ENCODE results near the gene CELF5.
"Not testable (repeated sequence)": the region's sequence is repeated elsewhere in the genome, so short reads cannot be mapped to it uniquely, and the experiment has no call there.

The CELF5 gene

DNA sequence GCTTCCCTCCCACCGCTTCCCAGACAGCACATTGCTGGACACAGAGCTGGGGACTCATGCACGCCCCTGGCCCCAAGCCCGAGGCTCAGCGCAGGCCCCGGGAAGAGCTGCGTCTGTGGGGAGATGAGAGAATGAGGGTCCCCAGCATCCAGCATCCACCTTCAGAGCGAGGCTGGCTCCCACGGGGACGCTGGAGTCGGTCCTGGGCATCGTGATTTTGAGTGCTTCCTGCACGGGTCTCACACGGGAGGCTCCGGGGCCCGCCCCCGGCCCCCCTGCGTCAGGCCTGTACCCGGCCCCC is 34.0 kb upstream of the CELF5 start:
- no peak for DNase-seq (ENCODE audit: low read depth, low spot score)

DNA sequence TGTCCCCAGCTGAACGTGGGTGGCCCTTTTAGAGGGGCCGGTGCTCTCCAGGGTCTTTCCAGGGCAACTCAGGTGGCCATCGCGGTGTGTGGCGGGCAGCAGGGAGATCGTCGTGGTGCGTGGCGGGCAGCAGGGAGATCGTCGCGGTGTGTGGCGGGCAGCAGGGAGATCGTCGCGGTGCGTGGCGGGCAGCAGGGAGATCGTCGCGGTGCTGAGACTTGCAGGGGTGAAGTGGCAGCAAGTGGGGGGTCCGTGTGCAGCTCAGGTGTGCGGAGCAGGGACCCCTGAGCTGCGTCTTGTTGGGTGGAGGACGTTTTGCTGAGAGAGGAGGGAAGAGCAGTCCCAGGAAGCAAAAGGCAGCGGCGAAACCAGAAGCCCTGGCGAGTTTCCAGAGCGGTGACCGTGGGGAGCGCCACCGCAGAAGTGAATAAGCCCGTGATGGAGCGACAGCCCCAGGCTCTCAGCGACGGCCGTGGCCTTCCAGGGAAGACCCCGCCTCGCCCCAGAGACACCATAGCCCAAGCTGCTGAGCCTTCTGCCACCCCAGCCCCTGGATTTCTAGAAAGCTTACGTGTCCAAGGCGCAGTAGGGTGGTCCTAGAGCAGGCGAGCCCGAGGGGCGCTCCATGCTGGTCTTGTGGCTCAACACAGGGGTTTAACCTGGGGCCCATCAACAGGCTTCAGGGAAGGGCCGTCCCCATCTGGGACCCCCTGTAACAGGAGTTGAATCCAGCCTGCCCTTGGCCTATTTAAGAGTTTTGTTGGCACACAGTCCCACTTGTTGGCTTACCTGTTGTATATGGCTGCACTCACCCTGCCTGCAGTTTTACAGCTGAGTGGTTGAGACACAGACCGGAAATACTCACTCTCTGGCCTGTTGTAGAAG is 33.3 kb upstream of the CELF5 start:
- DNase-seq (ENCODE audit: low read depth, low spot score), result no peak

DNA sequence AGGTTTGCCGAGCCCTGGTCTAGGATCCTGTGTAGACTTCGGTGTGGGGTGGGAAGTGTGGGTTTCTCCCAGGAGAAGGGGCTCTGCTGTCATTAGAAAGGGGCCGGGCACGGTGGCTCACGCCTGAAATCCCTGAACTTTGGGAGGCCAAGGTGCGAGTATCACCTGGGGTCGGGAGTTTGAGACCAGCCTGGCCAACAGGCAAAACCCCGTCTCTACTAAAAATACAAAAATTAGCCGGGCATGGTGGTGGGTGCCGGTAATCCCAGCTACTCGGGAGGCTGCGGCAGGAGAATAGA is 32.7 kb upstream of the CELF5 start:
- DNase-seq (ENCODE audit: low read depth, low spot score), result not testable (repeated sequence)

DNA sequence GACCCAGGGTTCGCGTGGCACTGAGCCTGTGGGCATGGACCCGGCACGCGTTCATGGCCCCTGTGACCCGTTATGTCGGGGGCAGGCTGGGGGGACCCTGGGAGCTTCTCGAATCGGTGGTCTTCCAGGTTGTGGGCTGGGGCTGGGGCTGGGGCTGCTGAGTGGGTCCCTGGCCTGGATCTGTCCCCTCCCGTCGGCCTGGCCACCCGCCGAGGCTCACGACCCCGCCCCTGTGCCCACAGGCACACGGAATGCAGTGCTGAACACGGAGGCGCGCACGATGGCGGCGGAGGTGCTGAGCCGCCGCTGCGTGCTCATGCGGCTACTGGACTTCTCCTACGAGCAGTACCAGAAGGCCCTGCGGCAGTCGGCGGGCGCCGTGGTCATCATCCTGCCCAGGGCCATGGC is 32.2 kb upstream of the CELF5 start:
- no peak for DNase-seq (ENCODE audit: low read depth, low spot score)

DNA sequence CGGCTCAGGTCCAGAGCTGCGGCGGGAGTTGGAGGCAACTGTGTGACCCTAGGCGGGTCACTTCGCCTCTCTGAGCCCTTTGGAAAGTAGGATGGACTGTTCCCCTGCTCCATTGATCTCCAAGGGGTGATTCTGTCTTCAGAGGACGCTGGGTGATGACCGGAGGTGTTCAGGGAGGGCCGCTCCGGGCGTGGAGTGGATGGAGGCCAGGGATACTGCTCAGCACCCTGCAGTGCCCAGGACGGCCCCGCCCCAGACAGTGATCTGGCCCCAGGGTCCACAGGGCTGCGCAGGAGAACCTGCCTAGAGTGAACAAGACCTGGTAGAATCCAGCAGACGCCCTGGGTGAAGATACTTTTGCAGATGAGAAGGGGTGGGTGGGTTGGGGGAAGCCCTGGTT is 31.8 kb upstream of the CELF5 start:
- DNase-seq (ENCODE audit: low read depth, low spot score), result no peak

DNA sequence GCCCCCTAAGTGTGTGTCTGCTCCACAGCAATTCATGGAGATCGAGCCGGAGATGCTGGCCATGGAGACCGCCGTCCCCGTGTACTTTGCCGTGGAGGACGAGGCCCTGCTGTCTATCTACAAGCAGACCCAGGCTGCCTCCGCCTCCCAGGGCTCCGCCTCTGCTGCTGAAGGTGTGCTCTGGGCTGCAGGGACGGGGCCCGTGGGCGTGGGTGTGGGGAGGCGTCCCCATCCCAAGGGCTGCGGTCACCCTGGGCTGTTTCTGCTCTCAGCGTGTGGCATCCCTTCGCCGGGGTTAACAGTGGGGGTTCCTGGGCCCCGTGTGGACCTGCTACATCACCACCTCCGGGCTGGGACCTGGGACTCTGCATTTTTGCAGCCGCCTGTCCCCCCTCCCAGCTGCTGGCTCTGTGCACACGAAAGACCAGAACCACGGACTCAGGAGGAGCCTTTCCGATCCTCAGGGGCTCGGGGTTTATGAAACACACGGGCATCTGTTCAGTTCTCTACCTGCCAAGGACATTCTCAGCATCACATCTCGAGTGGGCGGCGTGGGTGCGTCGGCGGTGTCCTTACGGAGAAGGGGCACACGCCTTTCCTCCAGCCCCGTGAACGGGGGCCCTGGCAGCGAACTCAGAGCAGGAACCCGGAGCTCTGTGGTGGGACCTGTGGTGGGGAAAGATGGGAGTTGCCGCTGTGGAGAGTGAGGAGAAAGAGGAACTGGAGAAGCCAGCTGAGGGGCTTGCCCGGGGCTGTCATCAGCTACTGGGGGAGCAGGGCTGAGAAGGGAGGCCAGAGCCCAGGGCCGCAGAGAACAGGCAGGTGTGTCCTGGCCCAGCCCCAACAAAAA is 31.0 kb upstream of the CELF5 start:
- no peak for DNase-seq (ENCODE audit: low read depth, low spot score)

DNA sequence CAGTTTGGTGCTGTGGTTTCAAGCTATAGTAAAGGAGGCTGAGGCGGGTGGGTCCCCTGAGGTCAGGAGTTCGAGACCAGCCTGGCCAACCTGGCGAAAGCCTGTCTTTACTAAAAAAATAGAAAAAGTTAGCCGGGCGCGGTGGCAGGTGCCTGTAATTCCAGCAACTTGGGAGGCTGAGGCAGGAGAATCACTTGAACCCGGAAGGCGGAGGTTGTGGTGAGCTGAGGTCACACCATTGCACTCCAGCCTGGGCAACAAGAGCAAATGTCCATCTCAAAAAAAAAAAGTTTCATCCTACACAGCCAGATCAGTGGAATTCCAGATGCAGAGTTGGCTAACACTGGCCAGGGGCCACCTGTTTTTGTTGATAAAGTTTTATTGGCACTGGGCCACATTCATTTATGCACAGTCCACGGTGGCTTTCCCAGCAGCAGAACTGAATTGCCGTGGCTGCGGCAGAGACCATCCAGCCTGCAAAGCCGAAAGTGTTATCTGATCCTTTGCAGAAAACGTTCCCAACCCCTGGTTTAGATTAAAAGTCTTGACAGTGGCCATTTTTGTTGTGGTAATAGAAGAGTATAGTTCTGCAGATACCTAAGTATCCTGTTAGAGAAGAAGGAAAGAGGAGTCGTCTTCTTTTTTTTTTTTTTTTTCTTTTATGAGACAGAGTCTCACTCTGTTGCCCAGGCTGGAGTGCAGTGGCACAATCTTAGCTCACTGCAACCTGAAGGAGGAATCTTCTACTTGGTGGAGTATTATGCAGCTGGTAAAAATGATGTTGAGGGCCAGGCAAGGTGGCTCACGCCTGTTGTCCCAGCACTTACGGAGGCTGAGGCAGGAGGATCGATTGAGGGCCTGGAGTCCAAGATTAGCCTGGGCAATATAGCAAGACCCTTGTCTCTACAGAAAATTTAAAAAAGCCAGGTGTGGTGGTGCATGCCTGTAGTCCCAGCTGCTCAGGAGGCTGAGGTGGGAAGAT is 30.1 kb upstream of the CELF5 start:
- DNase-seq (ENCODE audit: low read depth, low spot score), result no peak

DNA sequence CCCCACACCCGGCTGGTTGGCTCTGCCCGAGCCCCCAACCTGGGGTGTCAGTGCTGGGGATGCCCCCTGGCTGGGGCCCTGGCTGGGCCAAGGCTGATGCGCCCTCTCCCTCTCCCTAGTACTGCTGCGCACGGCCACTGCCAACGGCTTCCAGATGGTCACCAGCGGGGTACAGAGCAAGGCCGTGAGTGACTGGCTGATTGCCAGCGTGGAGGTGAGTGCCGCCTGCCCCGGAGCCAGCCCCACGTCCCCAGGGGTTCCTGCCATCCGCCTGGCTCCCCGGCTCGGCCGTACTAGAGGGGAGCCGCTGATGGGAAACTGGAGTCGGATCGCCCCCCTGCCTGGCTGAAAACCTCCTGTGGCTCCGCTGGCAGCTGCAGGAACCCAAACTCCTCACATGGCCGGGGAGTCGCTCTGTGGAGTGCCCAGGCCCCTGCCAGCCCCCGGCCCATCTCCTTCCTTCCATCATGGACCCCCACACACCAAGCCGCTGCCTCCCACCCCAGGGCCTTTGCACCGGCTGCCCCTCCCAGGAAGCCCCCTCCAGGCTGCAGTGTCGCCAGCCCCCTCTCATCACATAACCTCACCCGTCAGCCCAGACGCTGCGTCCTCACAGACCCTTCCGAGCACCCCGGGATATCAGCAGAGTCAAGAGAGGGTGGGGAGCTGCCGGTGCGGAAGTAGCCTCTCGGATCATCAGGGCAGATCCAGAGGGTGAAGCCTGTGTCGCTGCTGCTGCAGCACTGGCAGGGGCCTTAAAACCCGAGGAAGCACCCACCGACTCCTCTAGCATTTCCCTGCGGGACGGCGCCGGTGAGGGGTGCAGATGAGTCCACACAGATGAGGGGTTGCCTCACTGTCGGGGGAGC is 28.2 kb upstream of the CELF5 start:
- no peak for DNase-seq (ENCODE audit: low read depth, low spot score)

DNA sequence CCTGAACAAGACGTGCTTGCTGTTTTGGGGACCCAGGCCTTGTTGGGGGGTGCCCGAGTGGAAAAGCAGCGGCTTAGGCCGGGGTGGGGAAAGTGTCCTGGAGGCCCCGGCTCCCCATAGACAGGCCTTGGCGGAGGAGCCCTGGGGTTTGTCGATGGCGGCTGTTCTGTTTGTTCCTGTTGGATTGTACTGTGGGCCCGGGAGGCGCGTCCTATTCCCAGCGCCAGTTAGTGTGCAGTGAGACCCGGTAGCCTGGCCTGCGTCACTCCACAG is 27.6 kb upstream of the CELF5 start:
- DNase-seq (ENCODE audit: low read depth, low spot score), result no peak

DNA sequence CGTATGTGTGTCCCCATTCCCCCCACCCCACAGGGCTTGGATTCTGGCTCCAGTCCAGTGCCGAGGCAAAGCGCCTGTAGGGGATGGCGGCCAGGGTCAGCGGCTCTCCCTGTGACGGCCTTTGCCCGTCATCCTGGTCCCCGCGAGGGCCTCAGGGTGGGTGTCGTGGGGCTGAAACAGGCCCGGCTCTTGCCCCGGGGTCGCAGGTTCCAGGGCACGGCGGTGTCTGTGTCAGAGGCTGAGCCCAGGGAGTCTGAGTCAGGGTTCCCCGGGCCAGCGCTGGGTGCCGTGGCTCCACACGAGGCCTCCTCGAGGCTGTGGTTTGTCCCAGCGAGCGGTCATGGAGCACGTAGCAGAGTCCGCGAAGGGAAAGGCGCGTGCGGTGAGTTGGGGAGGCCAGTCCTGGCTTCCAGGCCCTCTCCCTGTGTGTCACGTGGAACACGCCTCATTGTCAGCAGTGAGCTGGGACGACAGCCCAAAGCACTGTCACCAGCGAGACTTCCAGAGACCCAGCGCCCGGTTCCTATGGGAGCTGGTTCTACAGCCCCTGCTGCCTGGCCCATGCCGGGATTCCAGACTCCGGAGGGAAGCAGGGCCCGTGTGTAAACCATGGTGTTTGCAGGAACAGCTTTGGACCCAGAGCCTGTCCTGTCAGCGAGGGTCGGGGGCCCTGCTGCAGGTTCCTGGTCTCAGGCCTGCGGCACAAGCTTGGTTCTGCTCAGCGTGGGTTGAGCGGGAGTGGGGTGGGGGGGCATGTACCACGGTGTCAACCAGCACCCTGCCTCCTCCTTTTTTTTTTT is 25.4 kb upstream of the CELF5 start:
- DNase-seq (ENCODE audit: low read depth, low spot score), result no peak

DNA sequence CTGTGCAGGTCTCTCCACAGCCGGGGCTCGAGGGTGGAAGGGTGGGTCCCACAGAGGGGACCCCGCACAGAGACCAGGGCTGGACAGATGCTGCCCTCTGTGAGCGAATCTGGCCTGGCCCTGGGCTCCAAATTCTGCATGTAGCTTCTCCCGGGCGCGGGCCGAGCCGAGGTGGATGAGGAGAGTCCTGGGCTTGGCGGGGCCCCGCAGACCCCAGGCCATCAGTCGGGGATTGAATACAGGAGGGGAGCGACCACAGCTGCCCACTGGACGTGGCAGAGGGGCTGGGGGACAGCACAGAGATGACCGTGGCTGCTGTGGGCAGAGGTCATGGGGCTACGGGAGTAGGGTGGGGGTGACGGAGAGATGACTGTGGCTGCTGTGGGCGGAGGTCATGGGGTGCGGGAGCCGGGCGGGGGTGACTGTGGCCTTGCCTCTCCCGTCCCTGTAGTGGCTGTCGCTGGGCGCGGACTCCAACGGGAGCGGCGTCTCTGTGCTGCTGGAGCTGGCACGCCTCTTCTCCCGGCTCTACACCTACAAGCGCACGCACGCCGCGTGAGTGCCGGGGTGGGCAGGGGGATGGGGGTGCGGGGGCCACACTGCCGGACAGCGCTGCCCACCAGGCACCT is 23.3 kb upstream of the CELF5 start:
- no peak for DNase-seq (ENCODE audit: low read depth, low spot score)

DNA sequence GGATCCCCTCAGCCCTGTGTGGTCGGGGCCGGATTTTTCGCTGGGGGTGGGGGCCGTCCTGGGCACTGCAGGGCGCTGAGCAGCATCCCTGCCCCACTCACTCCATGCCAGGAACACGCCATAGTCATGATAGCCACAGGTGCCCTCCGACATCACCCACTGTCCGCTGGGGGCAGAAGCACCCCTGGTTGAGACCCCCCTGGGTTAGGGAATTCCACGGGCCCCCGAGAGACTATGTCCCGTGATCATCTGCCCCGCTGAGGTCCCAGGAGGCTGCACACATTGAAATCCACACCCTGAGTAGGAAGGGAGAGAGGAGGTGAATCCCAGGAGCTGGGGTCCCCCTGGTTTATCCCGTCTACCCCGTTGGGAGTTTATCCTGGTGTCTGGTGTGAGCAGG is 22.6 kb upstream of the CELF5 start:
- no peak for DNase-seq (ENCODE audit: low read depth, low spot score)

DNA sequence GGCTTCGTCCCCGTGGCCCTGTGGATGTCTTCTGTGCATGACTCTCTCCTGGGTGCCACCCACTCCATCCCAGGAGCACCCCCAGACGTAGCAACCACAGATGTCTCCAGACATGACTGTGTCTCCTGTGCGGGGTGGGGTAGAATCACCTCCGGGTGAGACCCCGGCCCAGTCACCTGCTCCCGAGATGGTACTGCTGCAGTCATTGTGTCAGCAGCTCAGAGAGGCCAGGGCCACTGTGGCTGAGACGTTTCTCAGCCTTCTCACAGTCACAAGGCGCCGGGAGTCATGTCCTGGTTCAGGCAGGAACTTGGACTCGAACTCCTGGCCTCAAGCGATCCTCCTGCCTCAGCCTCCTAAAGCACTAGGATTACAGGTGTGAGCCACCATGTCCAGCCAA is 22.1 kb upstream of the CELF5 start:
- DNase-seq (ENCODE audit: low read depth, low spot score), result no peak

DNA sequence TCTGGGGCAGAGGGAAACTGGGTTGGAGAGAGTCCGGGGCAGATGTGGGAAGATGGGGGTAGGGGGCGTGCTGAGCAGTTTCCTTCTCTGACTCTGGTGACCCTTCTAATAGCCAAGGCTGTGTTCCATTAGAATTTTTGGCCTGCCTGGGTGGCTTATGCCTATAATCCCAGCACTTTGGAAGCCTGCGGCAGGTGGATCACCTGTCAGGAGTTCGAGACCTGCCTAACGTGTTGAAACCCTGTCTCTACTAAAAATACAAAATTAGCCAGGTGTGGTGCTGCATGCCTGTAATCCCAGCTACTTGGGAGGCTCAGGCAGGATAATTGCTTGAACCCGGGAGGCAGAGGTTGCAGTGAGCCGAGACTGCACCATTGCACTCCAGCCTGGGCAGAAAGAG is 21.6 kb upstream of the CELF5 start:
- not testable (repeated sequence) for DNase-seq (ENCODE audit: low read depth, low spot score)

DNA sequence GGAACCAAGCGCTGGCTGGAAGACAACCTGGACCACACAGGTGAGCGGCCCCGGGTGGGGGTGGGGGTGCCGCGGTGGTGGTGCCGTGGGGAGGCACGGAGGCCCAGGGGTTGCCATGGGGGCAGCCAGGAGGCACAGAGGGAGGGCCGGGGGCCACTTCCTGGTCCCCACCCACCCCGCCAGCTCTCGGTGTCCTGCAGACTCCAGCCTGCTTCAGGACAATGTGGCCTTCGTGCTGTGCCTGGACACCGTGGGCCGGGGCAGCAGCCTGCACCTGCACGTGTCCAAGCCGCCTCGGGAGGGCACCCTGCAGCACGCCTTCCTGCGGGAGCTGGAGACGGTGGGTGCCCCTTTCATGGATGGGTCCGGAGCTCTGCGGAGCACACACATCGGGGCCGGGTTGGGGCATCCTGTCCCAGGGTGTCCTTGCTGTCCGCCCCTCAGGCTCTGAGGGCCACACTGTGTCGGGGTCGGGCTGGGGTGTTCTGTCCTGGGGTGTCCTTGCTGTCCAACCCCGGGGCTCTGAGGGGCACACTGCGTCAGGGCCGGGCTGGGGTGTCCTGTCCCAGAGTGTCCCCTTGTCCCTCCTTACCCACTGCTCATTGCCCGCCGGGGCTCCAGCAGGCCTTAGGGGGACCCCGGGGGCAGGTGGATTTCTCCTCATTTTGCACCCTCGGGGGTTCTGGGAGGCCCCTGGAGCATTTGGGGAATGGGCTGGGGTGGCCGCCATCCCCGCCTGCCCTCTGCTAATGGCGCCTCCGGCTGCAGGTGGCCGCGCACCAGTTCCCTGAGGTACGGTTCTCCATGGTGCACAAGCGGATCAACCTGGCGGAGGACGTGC is 20.4 kb upstream of the CELF5 start:
- no peak for DNase-seq (ENCODE audit: low read depth, low spot score)

DNA sequence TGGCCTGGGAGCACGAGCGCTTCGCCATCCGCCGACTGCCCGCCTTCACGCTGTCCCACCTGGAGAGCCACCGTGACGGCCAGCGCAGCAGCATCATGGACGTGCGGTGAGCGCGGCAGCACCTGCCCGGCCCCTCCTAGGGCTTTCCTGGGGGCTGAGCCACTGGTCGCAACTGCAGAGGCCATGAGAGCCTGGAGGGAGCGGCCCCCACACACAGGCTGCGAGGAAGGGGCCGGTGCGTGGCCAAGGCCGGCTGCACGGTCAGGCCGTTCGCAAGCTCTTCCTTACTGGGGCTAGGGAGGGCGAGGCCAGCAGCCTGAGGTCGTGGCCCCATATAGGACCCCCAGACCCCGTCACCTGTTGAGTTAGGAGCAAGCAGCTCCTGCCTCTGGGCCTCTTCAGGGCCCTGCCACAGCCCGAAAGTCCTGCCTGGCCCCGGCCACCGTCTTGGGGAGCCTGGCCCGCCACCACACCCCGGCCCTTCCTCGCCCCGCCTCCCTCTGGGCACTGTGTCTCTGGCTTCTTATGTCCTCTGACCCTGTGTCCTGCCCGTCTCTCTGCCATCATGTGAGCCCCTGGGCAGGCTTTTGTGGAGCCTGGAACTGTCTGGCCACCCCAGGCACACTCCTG is 19.7 kb upstream of the CELF5 start:
- DNase-seq (ENCODE audit: low read depth, low spot score), result no peak

DNA sequence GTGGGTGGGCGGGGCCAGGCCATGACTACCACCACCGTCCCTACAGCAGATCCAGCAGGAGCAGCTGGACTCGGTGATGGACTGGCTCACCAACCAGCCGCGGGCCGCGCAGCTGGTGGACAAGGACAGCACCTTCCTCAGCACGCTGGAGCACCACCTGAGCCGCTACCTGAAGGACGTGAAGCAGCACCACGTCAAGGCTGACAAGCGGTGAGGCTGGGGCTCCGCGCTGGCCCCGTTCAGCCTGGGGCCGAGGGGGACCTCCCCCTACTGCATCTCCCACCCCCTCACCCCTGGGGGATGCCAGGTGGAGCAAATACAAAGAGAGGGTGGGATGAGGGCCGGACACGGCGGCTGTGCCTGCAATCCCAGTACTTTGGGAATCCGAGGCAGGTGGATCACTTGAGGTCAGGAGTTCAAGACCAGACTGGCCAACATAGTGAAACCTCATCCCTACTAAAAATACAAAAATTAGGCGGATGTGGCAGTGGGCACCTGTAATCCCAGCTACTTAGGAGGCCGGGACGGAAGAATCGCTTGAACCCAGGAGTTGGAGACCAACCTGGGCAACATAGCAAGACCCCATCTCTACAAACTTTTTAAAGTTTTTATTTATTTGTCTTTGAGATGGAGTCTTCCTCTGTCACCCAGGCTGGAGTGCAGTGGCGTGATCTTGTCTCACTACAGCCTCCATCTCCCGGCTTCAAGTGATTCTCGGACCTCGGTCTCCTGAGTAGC is 18.1 kb upstream of the CELF5 start:
- no peak for DNase-seq (ENCODE audit: low read depth, low spot score)
